SK-N-SH (cell line): Measurements from ENCODE around the gene SCTR. TPM values are rescaled to one million over a fixed set of nuclear protein-coding genes. Genes with fewer than 3 reads are reported as not detected.

Experiments used
- CTCF ChIA-PET: fragments of 300-600, 350-600 bp; formaldehyde crosslinking; extraction: SDS; loops from one replicate; lab custom pipeline; 2021; lab: Yijun Ruan, JAX
- POLR2A ChIA-PET: fragments of 350-600 bp; sonication (Branson Sonifier 250); formaldehyde crosslinking; extraction: SDS; loops from one replicate; lab custom pipeline; 2020; ENCODE audit warnings: antibody characterized with exemption, inconsistent platforms; lab: Yijun Ruan, JAX
- DNase-seq: peaks from one replicate; pipeline ENCODE4 v3.0.0; 2012
- H2AFZ ChIP-seq: fragments of 200-600 bp; sonication (generic); 2 replicates; pipeline ENCODE4 v1.8.1; 2016; ENCODE audit warnings: antibody characterized with exemption, mild to moderate bottlenecking, low read depth
- H3F3A ChIP-seq: fragments of 200-600 bp; sonication (generic); replicated peaks from 2 replicates; pipeline ENCODE3; 2016; ENCODE audit warnings: antibody characterized with exemption, mild to moderate bottlenecking; ENCODE audit not compliant: insufficient read depth
- H3K27ac ChIP-seq, 2 experiments: fragments of 200-500 bp in 1 of 2; fragments of 200-600 bp in 1 of 2; sonication (Bioruptor generic) in 1 of 2; sonication (generic), shearing (Covaris generic) in 1 of 2; 2 replicates each; pipeline versions ENCODE4 v1.5.1 to v1.6.1; 2014 to 2016; ENCODE audit warnings: low read depth in 2 of 2, inconsistent platforms in 1 of 2, low read length in 1 of 2, mild to moderate bottlenecking in 1 of 2, mixed read lengths in 1 of 2
- H3K27me3 ChIP-seq: fragments of 200-600 bp; sonication (generic), shearing (Covaris generic); 2 replicates; pipeline ENCODE4 v1.6.1; 2016; ENCODE audit warnings: mixed run types; ENCODE audit not compliant: insufficient read depth
- H3K36me3 ChIP-seq, 2 experiments: fragments of 200-500 bp in 1 of 2; fragments of 200-600 bp in 1 of 2; sonication (Bioruptor generic) in 1 of 2; sonication (generic) in 1 of 2; replicated peaks in 1 of 2; 2 replicates each; pipeline versions ENCODE3 to v1.5.1; 2014 to 2016; ENCODE audit warnings: low read length in 1 of 2, mild to moderate bottlenecking in 1 of 2; ENCODE audit not compliant: insufficient read depth in 2 of 2, control insufficient read depth in 1 of 2
- H3K4me1 ChIP-seq, 2 experiments: fragments of 200-500 bp in 1 of 2; fragments of 200-600 bp in 1 of 2; sonication (Bioruptor generic) in 1 of 2; sonication (generic), shearing (Covaris generic) in 1 of 2; 2 replicates each; pipeline versions ENCODE4 v1.5.1 to v1.6.1; 2014 to 2016; ENCODE audit warnings: low read depth in 1 of 2, low read length in 1 of 2, mixed run types in 1 of 2; ENCODE audit not compliant: insufficient read depth in 2 of 2, control insufficient read depth in 1 of 2
- H3K4me2 ChIP-seq: fragments of 200-600 bp; sonication (generic), shearing (Covaris generic); 2 replicates; pipeline ENCODE4 v1.6.1; 2017; ENCODE audit warnings: mixed run types
- H3K4me3 ChIP-seq, 2 experiments: fragments of 200-500 bp in 1 of 2; fragments of 200-600 bp in 1 of 2; sonication (Bioruptor generic) in 1 of 2; sonication (generic), shearing (Covaris generic) in 1 of 2; 2 replicates each; pipeline versions ENCODE4 v1.5.1 to v1.8.1; 2014 to 2016; ENCODE audit warnings: low read depth in 2 of 2, inconsistent platforms in 1 of 2, low read length in 1 of 2, mild to moderate bottlenecking in 1 of 2, mixed read lengths in 1 of 2, moderate library complexity in 1 of 2
- H3K79me2 ChIP-seq: fragments of 200-600 bp; sonication (generic); 2 replicates; pipeline ENCODE4 v1.8.1; 2017; ENCODE audit warnings: mild to moderate bottlenecking; ENCODE audit not compliant: insufficient read depth
- H3K9ac ChIP-seq: fragments of 200-600 bp; sonication (generic); 2 replicates; pipeline ENCODE4 v1.6.1; 2017; ENCODE audit warnings: mixed run types
- H3K9me2 ChIP-seq: fragments of 200-600 bp; sonication (generic); 2 replicates; pipeline ENCODE4 v1.6.1; 2017; ENCODE audit warnings: mixed run types
- H3K9me3 ChIP-seq: fragments of 200-600 bp; sonication (generic); 2 replicates; pipeline ENCODE4 v1.6.1; 2017; ENCODE audit warnings: mixed run types, mild to moderate bottlenecking, moderate library complexity
- H4K20me1 ChIP-seq: fragments of 200-600 bp; sonication (generic); 2 replicates; pipeline ENCODE4 v1.6.1; 2017; ENCODE audit warnings: mild to moderate bottlenecking, mixed run types; ENCODE audit not compliant: insufficient read depth
- ELF1 ChIP-seq: IDR thresholded peaks from 2 replicates; pipeline ENCODE4 v1.4.0; 2012
- EP300 ChIP-seq, 2 experiments: IDR thresholded peaks; 2 replicates each; pipeline versions ENCODE4 v1.4.0 to v1.6.1; 2012; ENCODE audit warnings: borderline replicate concordance in 1 of 2, low read depth in 1 of 2, low read length in 1 of 2
- EZH2phosphoT487 ChIP-seq: fragments of 200-600 bp; sonication (generic); IDR thresholded peaks from 2 replicates; pipeline ENCODE4 v1.6.1; 2017; ENCODE audit warnings: low read depth, mixed run types, mild to moderate bottlenecking, antibody characterized with exemption, moderate library complexity, borderline replicate concordance
- FOSL2 ChIP-seq: IDR thresholded peaks from 2 replicates; pipeline ENCODE4 v1.4.0; 2012; ENCODE audit warnings: low read depth, mild to moderate bottlenecking, moderate library complexity, borderline replicate concordance
- FOXJ3 ChIP-seq: sonication (generic); formaldehyde crosslinking; IDR thresholded peaks from 2 replicates; pipeline ENCODE4 v1.5.1; 2020; ENCODE audit warnings: mild to moderate bottlenecking, missing genetic modification reagents
- FOXM1 ChIP-seq: IDR thresholded peaks from 2 replicates; pipeline ENCODE4 v1.4.0; 2012; ENCODE audit warnings: low read depth, mild to moderate bottlenecking
- GATA2 ChIP-seq: sonication (generic); formaldehyde crosslinking; IDR thresholded peaks from 2 replicates; pipeline ENCODE4 v1.5.0; 2020; ENCODE audit warnings: mild to moderate bottlenecking, missing genetic modification reagents
- JUND ChIP-seq: IDR thresholded peaks from 2 replicates; pipeline ENCODE4 v1.4.0; 2012
- RAD21 ChIP-seq: IDR thresholded peaks from 2 replicates; pipeline ENCODE4 v1.6.1; 2012; ENCODE audit warnings: mild to moderate bottlenecking, low read length
- RCOR1 ChIP-seq: fragments of 150-350 bp; IDR thresholded peaks from 2 replicates; pipeline ENCODE4 v1.6.1; 2017; ENCODE audit warnings: antibody characterized with exemption, low read length
- RFX5 ChIP-seq: IDR thresholded peaks from 2 replicates; pipeline ENCODE4 v1.6.1; 2012; ENCODE audit warnings: mild to moderate bottlenecking, improper control_type of control experiment, low read length
- RXRA ChIP-seq: IDR thresholded peaks from 2 replicates; pipeline ENCODE4 v1.4.0; 2012; ENCODE audit warnings: low read depth, mild to moderate bottlenecking, borderline replicate concordance
- SMC3 ChIP-seq: IDR thresholded peaks from 2 replicates; pipeline ENCODE4 v1.6.1; 2012; ENCODE audit warnings: low read depth, low read length, improper control_type of control experiment
- TAF1 ChIP-seq: IDR thresholded peaks from 2 replicates; pipeline ENCODE4 v1.6.1; 2012; ENCODE audit warnings: low read depth, mild to moderate bottlenecking, low read length, moderate library complexity, borderline replicate concordance
- TEAD4 ChIP-seq: IDR thresholded peaks from 2 replicates; pipeline ENCODE4 v1.4.0; 2012; ENCODE audit warnings: mild to moderate bottlenecking, borderline replicate concordance; ENCODE audit not compliant: insufficient read depth
- YY1 ChIP-seq: IDR thresholded peaks from 2 replicates; pipeline ENCODE4 v1.4.0; 2012; ENCODE audit warnings: low read depth, mild to moderate bottlenecking
- WGBS: methylation state at CpG from one replicate; pipeline ENCODE4 v1.1.6; 2017; ENCODE audit warnings: low lambda C conversion rate; 5-methylcytosine and 5-hydroxymethylcytosine counted together
- polyA plus RNA-seq, 3 experiments: library from polyadenylated mRNA; depleted of rRNA; stranded (reverse); fragments of >200 nt; gene quantifications; 2 replicates each; pipeline ENCODE4 v1.2.3, GENCODE V29; 2012
- TF ChIP-seq, protein P1 (sequence below): fragments of 200-600 bp; sonication (generic); IDR thresholded peaks from 2 replicates; pipeline ENCODE4 v1.6.1; 2017; ENCODE audit warnings: antibody characterized with exemption, mild to moderate bottlenecking, moderate library complexity
- TF ChIP-seq, protein P2 (sequence below): fragments of 150-350 bp; IDR thresholded peaks from 2 replicates; pipeline ENCODE4 v1.6.1; 2016; ENCODE audit warnings: mild to moderate bottlenecking, low read depth, low read length
- TF ChIP-seq, protein P3 (sequence below): IDR thresholded peaks from 2 replicates; pipeline ENCODE4 v1.6.1; 2012; ENCODE audit warnings: mild to moderate bottlenecking, low read depth, low read length, moderate library complexity

SCTR gene
- polyA plus RNA-seq, 1 of the 3 experiments (the other 2 are of a cell fraction): not detected

DNA sequence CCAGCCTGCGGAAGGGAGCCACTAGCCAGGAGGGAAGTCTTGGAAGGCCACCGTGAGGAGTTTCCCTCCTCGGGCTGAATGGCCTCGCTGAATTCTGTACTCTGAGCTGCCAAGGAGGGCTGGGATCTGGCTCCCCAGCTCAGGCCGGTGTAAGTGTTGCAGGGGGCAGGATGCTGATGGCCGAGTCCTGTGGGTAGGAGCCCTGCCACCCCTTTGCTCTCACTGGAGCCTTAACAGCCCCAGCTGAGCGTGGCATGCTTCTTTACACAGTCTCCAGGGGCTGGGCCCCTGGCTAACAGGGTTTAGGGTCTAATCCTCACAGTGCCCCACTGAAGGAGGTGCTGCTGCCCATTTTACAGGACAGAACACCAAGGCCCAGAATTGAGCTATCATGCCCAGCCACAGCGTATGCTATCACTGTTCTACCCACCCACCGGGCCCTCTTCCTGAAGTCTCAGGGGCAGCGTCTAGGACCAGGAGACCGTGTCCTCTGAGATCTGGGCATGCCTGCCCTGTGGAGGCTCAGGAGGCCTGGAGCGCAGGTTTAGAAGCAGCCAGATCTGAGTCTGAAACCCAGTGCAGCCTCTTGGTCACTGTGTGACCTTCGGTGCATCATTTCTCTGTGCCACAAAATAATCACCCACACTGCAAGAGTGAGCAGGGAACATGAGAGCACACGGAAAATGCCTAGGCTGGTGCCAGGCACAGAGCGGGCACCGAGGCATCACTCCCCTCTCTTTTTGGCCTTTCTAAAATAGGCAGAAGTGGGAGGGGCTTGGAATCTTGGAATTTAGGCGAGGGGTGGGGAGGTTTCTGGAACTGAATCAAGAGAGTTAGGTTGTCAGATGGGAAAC, 49.7 kb downstream of the SCTR start:
- Histone ChIP-seq H3K4me2 (no peak overlapping the region), H4K20me1 (no peaks in the 10 kb centered on the region), H3K27me3 (no peaks in the 10 kb centered on the region), H3K4me1 (peaks cover 0 to 9% of the 10 kb centered on the region in 2 experiments; a peak in 1 of 4 replicates), H3K79me2 (no peaks in the 10 kb centered on the region), H3K36me3 (no peaks in the 10 kb centered on the region), H3K9ac (no peak overlapping the region), H3K27ac (no peak overlapping the region), H3F3A (no peaks in the 10 kb centered on the region), H3K4me3 (no peak overlapping the region), H3K9me2 (no peaks in the 10 kb centered on the region), H2AFZ (no peak overlapping the region), H3K9me3 (no peaks in the 10 kb centered on the region)
- ChIA-PET POLR2A (no interaction called here), CTCF (interaction anchor here (1.0 to 4.0 kb wide), 10 partner anchors 8 to 177 kb away, joined by 4 to 95 read pairs (median 28); partner anchors contain the start of gene TMEM37)
- no peak for DNase-seq
- WGBS: 73% methylated on average over 12 of the region's 17 CpGs
- TF ChIP-seq FOXM1 (no peak), GATA2 (no peak), EP300 (IDR thresholded peaks at IDR 0.05; ENCODE audit: borderline replicate concordance in 1 of 2, low read depth in 1 of 2, low read length in 1 of 2) (no peak), RCOR1 (no peak), RXRA (no peak), RAD21 (no peak), FOXJ3 (CRISPR knock-in tag) (no peak), SMC3 (no peak), TAF1 (no peak), EZH2phosphoT487 (no peak), JUND (no peak), TEAD4 (no peak), RFX5 (no peak), ELF1 (no peak), YY1 (no peak), FOSL2 (no peak)
- TF ChIP-seq, protein P1, sequence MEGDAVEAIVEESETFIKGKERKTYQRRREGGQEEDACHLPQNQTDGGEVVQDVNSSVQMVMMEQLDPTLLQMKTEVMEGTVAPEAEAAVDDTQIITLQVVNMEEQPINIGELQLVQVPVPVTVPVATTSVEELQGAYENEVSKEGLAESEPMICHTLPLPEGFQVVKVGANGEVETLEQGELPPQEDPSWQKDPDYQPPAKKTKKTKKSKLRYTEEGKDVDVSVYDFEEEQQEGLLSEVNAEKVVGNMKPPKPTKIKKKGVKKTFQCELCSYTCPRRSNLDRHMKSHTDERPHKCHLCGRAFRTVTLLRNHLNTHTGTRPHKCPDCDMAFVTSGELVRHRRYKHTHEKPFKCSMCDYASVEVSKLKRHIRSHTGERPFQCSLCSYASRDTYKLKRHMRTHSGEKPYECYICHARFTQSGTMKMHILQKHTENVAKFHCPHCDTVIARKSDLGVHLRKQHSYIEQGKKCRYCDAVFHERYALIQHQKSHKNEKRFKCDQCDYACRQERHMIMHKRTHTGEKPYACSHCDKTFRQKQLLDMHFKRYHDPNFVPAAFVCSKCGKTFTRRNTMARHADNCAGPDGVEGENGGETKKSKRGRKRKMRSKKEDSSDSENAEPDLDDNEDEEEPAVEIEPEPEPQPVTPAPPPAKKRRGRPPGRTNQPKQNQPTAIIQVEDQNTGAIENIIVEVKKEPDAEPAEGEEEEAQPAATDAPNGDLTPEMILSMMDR: no peak
- TF ChIP-seq, protein P2, sequence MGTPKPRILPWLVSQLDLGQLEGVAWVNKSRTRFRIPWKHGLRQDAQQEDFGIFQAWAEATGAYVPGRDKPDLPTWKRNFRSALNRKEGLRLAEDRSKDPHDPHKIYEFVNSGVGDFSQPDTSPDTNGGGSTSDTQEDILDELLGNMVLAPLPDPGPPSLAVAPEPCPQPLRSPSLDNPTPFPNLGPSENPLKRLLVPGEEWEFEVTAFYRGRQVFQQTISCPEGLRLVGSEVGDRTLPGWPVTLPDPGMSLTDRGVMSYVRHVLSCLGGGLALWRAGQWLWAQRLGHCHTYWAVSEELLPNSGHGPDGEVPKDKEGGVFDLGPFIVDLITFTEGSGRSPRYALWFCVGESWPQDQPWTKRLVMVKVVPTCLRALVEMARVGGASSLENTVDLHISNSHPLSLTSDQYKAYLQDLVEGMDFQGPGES: no peak
- TF ChIP-seq, protein P3, sequence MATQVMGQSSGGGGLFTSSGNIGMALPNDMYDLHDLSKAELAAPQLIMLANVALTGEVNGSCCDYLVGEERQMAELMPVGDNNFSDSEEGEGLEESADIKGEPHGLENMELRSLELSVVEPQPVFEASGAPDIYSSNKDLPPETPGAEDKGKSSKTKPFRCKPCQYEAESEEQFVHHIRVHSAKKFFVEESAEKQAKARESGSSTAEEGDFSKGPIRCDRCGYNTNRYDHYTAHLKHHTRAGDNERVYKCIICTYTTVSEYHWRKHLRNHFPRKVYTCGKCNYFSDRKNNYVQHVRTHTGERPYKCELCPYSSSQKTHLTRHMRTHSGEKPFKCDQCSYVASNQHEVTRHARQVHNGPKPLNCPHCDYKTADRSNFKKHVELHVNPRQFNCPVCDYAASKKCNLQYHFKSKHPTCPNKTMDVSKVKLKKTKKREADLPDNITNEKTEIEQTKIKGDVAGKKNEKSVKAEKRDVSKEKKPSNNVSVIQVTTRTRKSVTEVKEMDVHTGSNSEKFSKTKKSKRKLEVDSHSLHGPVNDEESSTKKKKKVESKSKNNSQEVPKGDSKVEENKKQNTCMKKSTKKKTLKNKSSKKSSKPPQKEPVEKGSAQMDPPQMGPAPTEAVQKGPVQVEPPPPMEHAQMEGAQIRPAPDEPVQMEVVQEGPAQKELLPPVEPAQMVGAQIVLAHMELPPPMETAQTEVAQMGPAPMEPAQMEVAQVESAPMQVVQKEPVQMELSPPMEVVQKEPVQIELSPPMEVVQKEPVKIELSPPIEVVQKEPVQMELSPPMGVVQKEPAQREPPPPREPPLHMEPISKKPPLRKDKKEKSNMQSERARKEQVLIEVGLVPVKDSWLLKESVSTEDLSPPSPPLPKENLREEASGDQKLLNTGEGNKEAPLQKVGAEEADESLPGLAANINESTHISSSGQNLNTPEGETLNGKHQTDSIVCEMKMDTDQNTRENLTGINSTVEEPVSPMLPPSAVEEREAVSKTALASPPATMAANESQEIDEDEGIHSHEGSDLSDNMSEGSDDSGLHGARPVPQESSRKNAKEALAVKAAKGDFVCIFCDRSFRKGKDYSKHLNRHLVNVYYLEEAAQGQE: no peak
